Heart right ventricle (tissue), 16 donors: ENCODE data around the gene PAFAH1B1. TPM values are rescaled to one million over a fixed set of nuclear protein-coding genes. Genes with fewer than 3 reads are reported as not detected.
A peak's percentile ranks its signal among the peaks of the same experiment; 100 is the strongest.

Source experiments
- ATAC-seq, 8 donors: fragments of 200-7000 bp; cut with Tn5 transposase; one replicate each; pipeline ENCODE4 v1.9.1; 2020; ENCODE audit warnings: mild to moderate bottlenecking in 8 of 8, moderate library complexity in 8 of 8, moderate number of reproducible peaks in 1 of 8
- DNase-seq, 2 donors: peaks; one replicate each; pipeline ENCODE4 v3.0.0-alpha.2; 2020
- H3K27ac ChIP-seq, 10 donors: fragments of 200-600 bp; sonication (generic) in 2 of 10; one replicate each; pipeline versions ENCODE4 v1.5.0 to v1.8.0; 2020 to 2022; ENCODE audit warnings: mild to moderate bottlenecking in 3 of 10
- H3K27me3 ChIP-seq, 7 donors: fragments of 200-600 bp; one replicate each; pipeline ENCODE4 v1.8.0; 2021 to 2022; ENCODE audit warnings: mild to moderate bottlenecking in 2 of 7
- H3K36me3 ChIP-seq, 9 donors: fragments of 200-600 bp; sonication (generic) in 1 of 9; one replicate each; pipeline versions ENCODE4 v1.5.0 to v1.8.0; 2020 to 2022; ENCODE audit warnings: mild to moderate bottlenecking in 2 of 9
- H3K4me1 ChIP-seq, 9 donors: fragments of 200-600 bp; sonication (generic) in 1 of 9; one replicate each; pipeline versions ENCODE4 v1.5.0 to v1.8.0; 2020 to 2022; ENCODE audit warnings: mild to moderate bottlenecking in 4 of 9
- H3K4me3 ChIP-seq, 10 donors: fragments of 200-600 bp; sonication (generic) in 2 of 10; one replicate each; pipeline versions ENCODE4 v1.5.0 to v1.8.0; 2020 to 2022; ENCODE audit warnings: mild to moderate bottlenecking in 7 of 10, moderate library complexity in 2 of 10
- H3K9me3 ChIP-seq, 11 donors: fragments of 200-600 bp in 10 of 11; sonication (generic) in 2 of 11; one replicate each; pipeline versions ENCODE4 v1.5.0 to v1.8.0; 2013 to 2022; ENCODE audit warnings: mild to moderate bottlenecking in 2 of 11, control low read depth in 1 of 11, moderate library complexity in 1 of 11
- WGBS, 2 donors: extraction: QIAGEN DNeasy Blood & Tissue Kit; methylation state at CpG; one replicate each; pipeline ENCODE4 v1.1.7; 2013; ENCODE audit warnings: inconsistent platforms in 1 of 2; 5-methylcytosine and 5-hydroxymethylcytosine counted together
- intact Hi-C, 10 donors: fragments of 100-400 bp; cut with DNase I; formaldehyde crosslinking; loops; one replicate each; pipeline versions ENCODE4 v1.11.1 to v1.14.2; 2022
- polyA plus RNA-seq, 2 donors: library from polyadenylated mRNA; stranded (reverse); fragments of 200-250 nt; gene quantifications; one replicate each; pipeline ENCODE4 v1.2.3, GENCODE V29; 2013
- total RNA-seq, 10 donors: library from RNA; stranded (reverse); fragmentation: NEBNext Ultra II Directional in 3 of 10; extraction: Animal tissue kit (Norgen Biotek cat#: 25700) in 3 of 10; gene quantifications; one replicate each; pipeline versions ENCODE4 v1.2.1 to v1.2.4, GENCODE V29; 2021 to 2023
- TF ChIP-seq, protein P1 (sequence below), 9 donors: fragments of 200-600 bp; sonication (generic) in 2 of 9; IDR thresholded peaks; one replicate each; pipeline versions ENCODE4 v1.5.0 to v1.8.0; 2021 to 2022; ENCODE audit warnings: antibody characterized with exemption in 9 of 9, mild to moderate bottlenecking in 5 of 9, moderate library complexity in 1 of 9
- donor health status: Arrhythmogenic right ventricular cardiomyopathy.
- donor health status: ischemic (EF 13 %, LVEDD 7.1; RV severe dilation, severe dysfunction).
- donor health status: healthy with polysubstance abuse.
- donor health status: DM: no; HTN: yes; CAD: no.
- donor health status: DM: no; HTN: no; CAD: no.
- donor health status: ischemic (EF 25% LVEDD 6.9; RV normal size, moderate dysfunction).
- donor health status: ischemic (EF 25% LVEDD 5.7; RV mildly dilated, moderate dysfunction).
- donor health status: healthy.
- donor health status: DM: yes; HTN: yes; CAD: no.
- donor health status: Ischemic cardiomyopathy.
- donor health status: ischemic (EF 35%, LVEDD 5.7; RV mildly dilated, moderate dysfunction).
- donor health status: nonischemic (EF 11% LVEDD 7.7; RV severe dilation, severe dysfunction).
- donor health status: DM: yes; HTN: yes; CAD: no.
- donor health status: PGD.
- donor health status: ischemic (EF 29% LVEDD 5.4; RV normal size, mild dysfunction).
- donor health status: nonischemic (EF 23%, LVEDD 6.1; RV moderate dilation, normal function).

PAFAH1B1 gene
- total and polyA plus RNA-seq, 12 donors = 39.3 to 155 (median 130) TPM

DNA sequence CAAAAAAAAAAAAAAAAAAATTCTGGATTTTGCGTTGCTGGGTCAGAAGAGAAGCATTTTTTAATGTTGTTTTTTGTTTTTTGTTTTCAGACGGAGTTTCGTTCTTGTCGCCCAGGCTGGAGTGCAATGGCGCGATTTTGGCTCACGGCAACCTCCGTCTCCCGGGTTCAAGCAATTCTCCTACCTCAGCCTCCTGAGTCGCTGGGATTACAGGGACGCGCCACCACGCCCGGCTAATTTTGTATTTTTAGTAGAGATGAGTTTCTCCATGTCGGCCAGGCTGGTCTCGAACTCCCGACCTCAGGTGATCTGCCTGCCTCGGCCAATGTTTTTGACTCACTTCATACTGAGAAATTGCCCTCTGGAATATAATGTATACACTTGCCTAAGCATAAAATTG lies 11.0 kb upstream of the PAFAH1B1 start:
- no peak for ATAC-seq
- intact Hi-C loops = no loop called here
- H3K27me3 ChIP-seq = peaks cover 0 to 5% (median 0%) of the 10 kb centered on the region in 7 donors
- no peaks in the 10 kb centered on the region for H3K36me3 ChIP-seq
- no peaks in the 10 kb centered on the region for H3K9me3 ChIP-seq
- TF ChIP-seq, protein P1, sequence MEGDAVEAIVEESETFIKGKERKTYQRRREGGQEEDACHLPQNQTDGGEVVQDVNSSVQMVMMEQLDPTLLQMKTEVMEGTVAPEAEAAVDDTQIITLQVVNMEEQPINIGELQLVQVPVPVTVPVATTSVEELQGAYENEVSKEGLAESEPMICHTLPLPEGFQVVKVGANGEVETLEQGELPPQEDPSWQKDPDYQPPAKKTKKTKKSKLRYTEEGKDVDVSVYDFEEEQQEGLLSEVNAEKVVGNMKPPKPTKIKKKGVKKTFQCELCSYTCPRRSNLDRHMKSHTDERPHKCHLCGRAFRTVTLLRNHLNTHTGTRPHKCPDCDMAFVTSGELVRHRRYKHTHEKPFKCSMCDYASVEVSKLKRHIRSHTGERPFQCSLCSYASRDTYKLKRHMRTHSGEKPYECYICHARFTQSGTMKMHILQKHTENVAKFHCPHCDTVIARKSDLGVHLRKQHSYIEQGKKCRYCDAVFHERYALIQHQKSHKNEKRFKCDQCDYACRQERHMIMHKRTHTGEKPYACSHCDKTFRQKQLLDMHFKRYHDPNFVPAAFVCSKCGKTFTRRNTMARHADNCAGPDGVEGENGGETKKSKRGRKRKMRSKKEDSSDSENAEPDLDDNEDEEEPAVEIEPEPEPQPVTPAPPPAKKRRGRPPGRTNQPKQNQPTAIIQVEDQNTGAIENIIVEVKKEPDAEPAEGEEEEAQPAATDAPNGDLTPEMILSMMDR (IDR thresholded peaks at IDR 0.05) = no peak
- no peak for DNase-seq
- H3K4me1 ChIP-seq = no peaks in the 10 kb centered on the region
- 97 to 98% methylated on average over 18 of the region's 18 CpGs for WGBS, 2 donors
- no peak overlapping the region for H3K27ac ChIP-seq
- H3K4me3 ChIP-seq = no peak overlapping the region

DNA sequence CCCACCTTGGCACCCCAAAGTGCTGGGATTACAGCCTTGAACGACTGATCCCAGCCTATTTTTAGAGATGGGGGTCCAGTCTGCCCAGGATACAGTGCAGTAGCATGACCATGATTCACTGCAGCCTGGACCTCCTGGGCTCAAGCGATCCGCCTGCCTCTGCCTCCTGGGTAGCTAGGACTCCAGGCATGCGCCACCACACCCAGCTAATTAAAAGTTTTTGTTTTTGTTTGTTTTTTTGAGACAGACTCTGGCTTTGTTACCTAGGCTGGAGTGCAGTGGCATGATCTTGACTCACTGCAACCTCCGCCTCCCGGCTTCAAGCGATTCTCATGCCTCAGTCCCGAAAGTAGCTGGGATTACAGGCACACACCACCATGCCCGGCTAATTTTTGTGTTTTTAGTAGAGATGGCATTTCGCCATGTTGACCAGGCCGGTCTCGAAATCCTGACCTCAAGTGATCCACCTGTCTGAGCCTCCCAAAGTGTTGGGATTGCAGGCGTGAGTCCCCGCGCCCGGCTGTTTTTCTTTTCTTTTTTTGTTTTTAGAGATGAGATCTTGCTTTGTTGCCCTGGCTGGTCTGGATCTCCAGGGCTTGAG lies 2.3 kb upstream of the PAFAH1B1 start:
- Histone ChIP-seq H3K4me3 (no peak overlapping the region), H3K27me3 (no peaks in the 10 kb centered on the region), H3K4me1 (peaks cover 0 to 26% (median 21%) of the 10 kb centered on the region in 9 donors), H3K9me3 (no peaks in the 10 kb centered on the region), H3K27ac (no peak overlapping the region), H3K36me3 (no peaks in the 10 kb centered on the region)
- ATAC-seq (no peak), DNase-seq (no peak)
- WGBS, 2 donors = 95 to 97% methylated on average over 16 of the region's 16 CpGs
- intact Hi-C loops = loop anchor here in 7 of 10 donors (10.0 kb wide), 4 partner anchors 74 to 176 kb away; no protein-coding TSS in a partner anchor
- TF ChIP-seq, protein P1 (IDR thresholded peaks at IDR 0.05) = no peak

DNA sequence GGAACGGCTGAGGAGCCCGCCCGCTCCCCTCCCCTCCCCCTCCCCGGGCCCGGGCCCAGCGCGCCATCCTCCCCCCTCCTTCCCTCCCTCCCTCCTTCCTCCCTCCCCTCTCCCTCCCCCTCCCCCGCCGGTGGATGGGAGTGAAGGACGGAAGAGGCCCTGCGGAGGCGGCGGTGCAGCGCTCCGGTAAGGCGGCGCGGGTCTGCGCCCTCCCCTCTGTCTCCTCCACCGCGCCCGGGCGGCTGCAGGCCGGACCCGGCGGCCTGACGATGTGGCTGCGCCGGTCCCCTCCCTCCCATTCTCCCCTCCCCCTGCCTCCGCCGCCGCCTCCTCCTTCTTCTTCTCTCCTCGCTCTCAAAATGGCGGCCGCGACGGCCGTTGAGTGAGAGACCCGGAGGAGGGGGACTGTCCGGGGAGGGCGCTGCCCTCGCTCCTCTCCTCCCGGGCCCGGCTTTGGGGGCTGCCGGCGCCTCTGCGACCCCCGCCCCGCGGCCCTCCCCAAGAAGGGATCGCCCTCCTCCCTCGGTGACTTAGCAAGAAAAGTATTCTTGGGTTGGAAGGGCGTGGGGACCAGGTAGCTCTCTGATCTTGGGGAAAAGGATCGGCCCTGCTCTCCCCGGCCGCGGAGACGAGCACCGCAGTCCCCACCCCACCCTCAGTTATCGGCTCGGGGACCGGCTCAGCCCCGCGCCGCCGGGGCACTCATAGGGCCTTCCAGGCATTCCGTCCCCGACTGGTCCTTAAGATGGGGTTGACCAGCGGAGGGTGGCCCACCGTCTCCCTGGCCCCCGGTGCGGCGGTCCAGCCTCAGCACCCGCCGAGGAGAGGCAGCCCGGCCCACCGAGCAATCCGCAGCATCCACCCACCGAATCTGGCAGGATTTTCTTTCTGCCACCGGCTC lies 617 bp downstream of the PAFAH1B1 start:
- peaks cover 4 to 54% (median 50%) of the 10 kb centered on the region in 9 donors for H3K4me1 ChIP-seq
- WGBS, 2 donors = 1% methylated on average over 61 to 68 of the region's 80 CpGs

More for the DNA sequence above, 617 bp downstream of the PAFAH1B1 start:
- intact Hi-C loops = loop anchor here in 7 of 10 donors (10.0 kb wide), 4 partner anchors 71 to 179 kb away; no protein-coding TSS in a partner anchor
- H3K9me3 ChIP-seq = no peaks in the 10 kb centered on the region
- peak; percentile 84 to 86 for DNase-seq
- H3K27ac ChIP-seq = peak overlapping the region; percentile 84 to 100 (median 99)
- H3K4me3 ChIP-seq = peak overlapping the region; percentile 65 to 99 (median 98)
- peak; percentile 79 to 91 (median 84) for ATAC-seq
- no peaks in the 10 kb centered on the region for H3K36me3 ChIP-seq
- TF ChIP-seq, protein P1 (IDR thresholded peaks at IDR 0.05) = no peak
- H3K27me3 ChIP-seq = no peaks in the 10 kb centered on the region
